Stimulated activated CD4-positive, alpha-beta T cell treated with anti-CD3 and anti-CD28 coated beads, Interleukin-2, amount 100 ng/mL, for 24 hours (primary cell): ENCODE measurements around the gene CLHC1.
"Not testable (repeated sequence)": the region's sequence is repeated elsewhere in the genome, so short reads cannot be mapped to it uniquely, and the experiment has no call there.

Source experiments
- DNase-seq, 2 donors: peaks; one replicate each; pipeline ENCODE4 v3.0.0-alpha.2; 2020

The CLHC1 gene

DNA sequence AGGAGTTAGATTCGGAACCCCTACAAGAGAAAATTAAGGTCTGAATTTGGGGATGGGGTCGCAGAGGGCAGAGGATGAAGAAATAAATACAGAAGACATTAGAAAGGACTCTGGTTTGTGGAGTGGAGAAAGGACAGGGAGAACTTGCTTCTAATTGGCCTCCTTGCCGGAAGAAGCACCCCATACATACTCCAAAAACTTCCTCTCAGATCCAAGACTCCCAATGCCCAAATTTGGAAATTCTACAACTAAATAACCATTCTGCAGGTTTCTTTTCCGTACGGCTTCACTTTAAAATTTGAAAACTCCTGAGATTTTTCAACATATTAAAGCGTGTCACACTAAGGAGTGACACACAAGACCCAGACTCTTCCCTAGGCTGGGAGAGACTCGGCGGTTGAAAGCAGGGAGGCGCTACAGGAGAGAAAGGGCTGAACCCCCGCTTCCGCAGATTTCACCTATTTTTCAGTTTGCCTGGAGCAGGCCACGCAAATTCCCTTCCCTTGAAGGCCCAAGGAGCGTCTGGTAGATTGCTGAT is 478 bp downstream of the CLHC1 start:
- DNase-seq: no peak

GRCh38 chr2:55230551-55230950 is 1.5 kb downstream of the CLHC1 start:
- no peak for DNase-seq

DNA sequence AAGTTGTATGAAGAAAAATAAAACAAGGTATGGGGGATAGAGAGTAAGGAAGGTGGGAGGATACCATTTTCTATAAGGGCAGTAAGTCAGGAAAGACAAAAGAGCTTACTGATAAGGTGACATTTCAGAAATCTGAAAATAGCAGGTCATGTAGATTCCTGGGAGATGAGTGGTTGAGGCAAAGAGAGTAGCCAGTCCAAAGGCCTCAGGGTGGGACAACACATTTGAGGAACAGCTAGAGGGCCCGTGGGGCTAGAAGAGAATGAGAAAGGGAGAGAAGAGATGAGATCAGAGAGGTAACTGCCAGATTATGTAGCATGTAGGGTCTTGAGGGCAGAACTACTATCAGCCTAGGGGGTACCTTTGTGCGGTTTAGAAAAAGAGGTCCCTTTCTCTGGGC is 2.9 kb downstream of the CLHC1 start:
- no peak for DNase-seq

DNA sequence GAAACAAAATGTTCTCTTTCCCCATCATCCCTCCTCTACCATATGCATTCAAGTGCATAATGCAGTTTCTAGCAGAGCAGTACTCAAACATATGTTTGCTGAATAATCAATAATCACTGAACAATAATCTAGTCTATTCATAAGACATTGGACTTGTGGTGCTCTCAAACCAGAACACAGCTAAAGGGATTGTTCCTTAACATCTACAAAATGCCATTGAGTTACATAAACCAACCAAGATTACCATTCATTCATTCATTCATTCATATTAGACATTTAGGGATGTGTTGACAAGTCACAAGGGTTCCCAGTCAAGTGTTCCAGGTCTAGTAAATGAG is 3.9 kb downstream of the CLHC1 start:
- DNase-seq: no peak

GRCh38 chr2:55227437-55228225 is 4.5 kb downstream of the CLHC1 start:
- not testable (repeated sequence) for DNase-seq

DNA sequence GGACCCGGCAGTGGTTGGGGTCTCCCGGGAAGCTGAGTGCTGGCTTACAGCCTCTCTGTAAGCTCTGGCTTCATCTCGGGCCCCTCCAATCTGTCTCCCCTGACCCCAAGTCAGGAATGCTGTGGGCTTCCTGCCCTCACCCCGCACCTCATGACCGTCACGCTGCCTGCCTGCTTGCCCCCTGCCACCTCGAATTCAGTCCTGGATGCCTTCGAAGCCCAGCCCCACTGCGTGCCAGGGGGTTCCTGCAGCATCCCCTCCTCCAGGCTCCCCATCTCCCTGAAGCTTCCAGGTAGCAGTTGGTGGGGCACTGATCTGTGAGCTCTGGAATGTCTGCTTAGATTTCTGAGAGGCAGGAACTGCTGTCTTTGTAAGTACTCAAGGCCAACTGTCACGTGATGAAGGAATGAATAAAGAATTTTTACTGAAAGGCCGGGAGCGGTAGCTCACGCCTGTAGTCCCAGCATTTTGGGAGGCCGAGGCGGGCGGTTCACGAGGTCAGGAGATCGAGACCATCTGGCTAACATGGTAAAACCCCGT is 6.5 kb downstream of the CLHC1 start:
- no peak for DNase-seq

DNA sequence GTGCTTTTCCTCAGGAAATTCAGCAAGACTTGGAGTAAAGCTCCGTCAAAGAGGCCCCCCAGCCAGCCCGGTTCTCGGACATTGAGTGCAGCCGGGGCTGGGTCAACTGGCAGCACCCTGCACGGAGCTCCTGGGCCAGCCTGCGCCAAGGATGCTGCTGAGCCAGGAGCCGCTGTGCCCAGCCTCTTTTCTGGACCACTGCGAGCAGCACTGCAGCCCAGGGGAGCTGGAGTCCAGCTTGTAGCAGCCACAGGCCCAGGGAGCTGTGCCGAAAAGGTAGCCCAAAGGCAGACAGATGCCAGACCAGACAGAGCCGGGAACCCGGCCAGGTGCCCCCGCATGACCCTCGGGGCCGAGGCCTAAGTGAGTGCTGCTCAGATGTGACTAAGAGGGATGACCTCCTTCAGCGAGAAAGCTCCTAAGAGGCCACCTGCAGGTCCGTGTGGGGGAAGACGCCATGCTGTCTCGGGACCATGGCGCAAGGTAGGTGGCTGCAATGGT is 7.3 kb downstream of the CLHC1 start:
- no peak for DNase-seq

- no peak for DNase-seq
Measured at GRCh38 chr2:55223958-55224760, 7.9 kb downstream of the CLHC1 start.

GRCh38 chr2:55213822-55214221 is 18.3 kb downstream of the CLHC1 start:
- no peak for DNase-seq

DNA sequence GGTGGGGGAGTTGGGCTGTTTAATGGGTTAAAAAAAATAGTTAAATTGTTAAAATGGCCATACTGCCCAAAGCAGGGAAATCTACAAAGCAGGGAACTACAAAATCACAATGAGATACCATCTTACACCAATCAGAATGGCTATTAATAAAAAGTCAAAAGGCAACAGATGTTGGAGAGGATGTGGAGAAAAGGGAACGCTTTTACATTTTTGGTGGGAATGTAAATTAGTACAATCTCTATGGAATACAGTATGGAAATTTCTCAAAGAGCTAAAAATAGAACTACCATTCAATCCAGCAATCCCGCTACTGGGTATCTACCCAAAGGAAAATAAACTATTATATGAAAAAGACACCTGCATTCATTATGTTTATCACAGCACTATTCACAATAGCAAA is 27.1 kb downstream of the CLHC1 start:
- no peak for DNase-seq

- DNase-seq: no peak
Measured at GRCh38 chr2:55204536-55204935, 27.6 kb downstream of the CLHC1 start.

DNA sequence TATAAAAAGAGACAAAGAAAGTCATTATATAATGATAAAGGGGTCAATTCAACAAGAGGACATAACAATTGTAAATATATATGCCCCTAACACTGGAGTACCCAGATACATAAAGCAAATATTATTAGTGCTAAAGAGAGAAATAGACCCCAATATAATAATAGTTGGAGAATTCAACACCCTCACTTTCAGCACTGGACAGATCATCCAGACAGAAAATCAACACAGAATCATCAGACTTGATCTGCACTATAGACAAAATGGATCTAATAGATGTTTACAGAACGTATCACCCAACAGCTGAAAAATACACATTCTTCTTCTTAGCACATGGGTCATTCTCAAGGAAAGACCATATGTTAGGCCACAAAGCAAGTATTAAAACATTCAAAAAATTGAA is 31.7 kb downstream of the CLHC1 start:
- no peak for DNase-seq

DNA sequence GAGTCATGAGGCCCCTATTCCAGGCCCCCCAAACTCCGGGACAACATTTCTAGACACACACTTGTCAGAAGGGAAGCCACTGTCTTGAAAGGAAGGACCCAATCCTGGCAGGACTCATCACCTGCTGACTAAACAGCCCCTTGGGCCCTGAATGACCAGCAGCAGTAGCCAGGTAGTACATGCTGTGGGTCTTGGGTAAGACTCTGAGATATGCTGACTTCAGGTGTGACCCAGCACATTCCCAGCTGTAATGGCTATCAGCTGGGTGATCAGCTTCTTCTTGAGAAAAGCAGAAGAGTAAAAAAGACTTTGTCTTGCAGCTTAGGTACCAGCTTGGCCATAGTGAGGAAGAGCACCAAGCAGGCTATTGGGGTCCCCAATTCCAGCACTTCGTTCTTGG is 35.6 kb downstream of the CLHC1 start:
- no peak for DNase-seq

GRCh38 chr2:55191888-55192287 is 40.2 kb downstream of the CLHC1 start:
- not testable (repeated sequence) for DNase-seq

- not testable (repeated sequence) for DNase-seq
Measured at GRCh38 chr2:55186837-55187236, 45.3 kb downstream of the CLHC1 start.

GRCh38 chr2:55180374-55180773 is 51.7 kb downstream of the CLHC1 start:
- no peak for DNase-seq

GRCh38 chr2:55176094-55176415 is 56.0 kb downstream of the CLHC1 start:
- DNase-seq: no peak

DNA sequence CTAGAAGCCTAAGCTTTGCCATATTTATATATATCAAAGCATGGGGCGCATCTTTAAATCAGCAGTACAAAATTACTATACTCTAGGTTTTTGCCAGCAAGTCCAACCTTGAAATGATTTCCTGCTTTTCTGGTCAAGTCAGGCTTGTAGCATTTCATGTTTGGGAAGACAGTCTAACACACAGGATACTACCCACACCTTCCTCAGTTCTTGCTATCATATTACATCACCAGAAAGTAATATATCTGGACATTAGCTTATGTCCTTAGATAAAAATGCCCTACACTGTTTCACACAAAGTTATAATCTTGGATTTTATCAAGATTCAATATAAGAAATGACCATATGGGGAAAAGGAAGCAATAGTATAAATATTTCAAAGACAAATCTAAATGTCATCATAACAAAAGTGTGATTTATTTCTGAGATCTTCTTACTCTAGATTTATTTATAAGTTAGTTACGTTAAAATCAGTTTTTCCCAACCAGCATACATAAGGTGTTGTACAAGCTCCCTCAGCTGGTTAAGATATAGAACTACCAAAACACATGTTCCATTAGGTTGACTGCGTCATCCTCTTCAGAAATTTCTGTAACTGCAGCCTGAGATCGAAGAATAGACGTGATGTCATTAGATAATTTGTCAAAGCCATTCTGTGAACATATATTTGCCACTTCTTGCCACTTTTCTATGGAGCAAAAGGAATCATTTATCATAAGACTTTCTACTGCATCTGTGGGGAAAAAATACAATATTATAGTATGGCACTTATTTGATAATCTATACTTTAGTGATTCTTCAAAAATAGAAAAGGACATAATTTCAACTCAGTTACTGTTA is 56.6 kb downstream of the CLHC1 start:
- DNase-seq: no peak

- DNase-seq: no peak
Measured at GRCh38 chr2:55173438-55174054, 58.5 kb downstream of the CLHC1 start.

DNA sequence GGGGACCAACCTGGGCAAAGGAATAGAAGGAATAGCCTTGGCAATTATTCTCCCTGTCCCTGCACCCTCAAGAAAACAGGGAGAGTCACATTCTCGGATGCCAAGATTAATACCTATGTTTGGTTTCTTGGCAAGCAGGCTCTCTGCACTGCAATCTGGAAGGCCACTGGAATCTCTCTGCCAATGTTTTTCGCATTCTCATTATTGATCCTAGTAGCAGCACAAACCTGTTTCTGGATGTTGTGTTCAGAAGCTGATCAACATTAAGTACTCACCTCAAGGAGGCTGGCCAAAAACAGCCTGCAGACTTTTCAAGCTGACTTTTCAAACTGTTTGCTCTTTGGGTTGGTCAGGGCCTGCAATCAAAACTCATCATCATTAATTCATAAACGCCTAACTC is 62.2 kb downstream of the CLHC1 start:
- DNase-seq: no peak

- DNase-seq: no peak
Measured at GRCh38 chr2:55169359-55169758, 62.7 kb downstream of the CLHC1 start.
